HepG2 (cell line): Measurements from ENCODE around the gene EXOSC7. TPM values are rescaled to one million over a fixed set of nuclear protein-coding genes. Genes with fewer than 3 reads are reported as not detected.

Source experiments
- ATAC-seq: fragments of 200-7000 bp; cut with Tn5 transposase; 3 replicates; pipeline ENCODE4 v1.9.1; 2020; ENCODE audit warnings: mild to moderate bottlenecking, moderate library complexity
- BruUV-seq: library from RNA; stranded (reverse); fragments of 400-500 nt; replicated peaks from 2 replicates; lab custom pipeline; 2021; lab: Mats Ljungman, UMichigan
- CTCF ChIA-PET: fragments of 300-600 bp; formaldehyde crosslinking; extraction: SDS; loops from one replicate; lab custom pipeline; 2021; ENCODE audit warnings: low total read pairs, inconsistent platforms, low intra/inter-chr PET ratio; lab: Yijun Ruan, JAX
- POLR2A ChIA-PET: fragments of 350-600 bp; sonication (Branson Sonifier 250); formaldehyde crosslinking; loops from one replicate; lab custom pipeline; 2020; ENCODE audit warnings: antibody characterized with exemption, inconsistent platforms; lab: Yijun Ruan, JAX
- DNase-seq: peaks from one replicate; pipeline ENCODE4 v3.0.0-alpha.2; 2015; ENCODE audit warnings: low spot score
- FAIRE-seq: peaks from 3 replicates; lab custom pipeline; 2011; peaks lifted over from hg19 to GRCh38; lab: Jason Lieb, UNC
- H2AFZ ChIP-seq: one replicate; pipeline ENCODE4 v1.6.1; 2011; ENCODE audit warnings: low read length, inconsistent platforms
- H3K27ac ChIP-seq: fragments of 300-600 bp; 3 replicates; pipeline ENCODE4 v1.8.0; 2011; ENCODE audit warnings: mixed run types, mild to moderate bottlenecking, mixed read lengths, low read length, inconsistent platforms; ENCODE audit not compliant: insufficient read depth; ENCODE audit errors: extremely low read length
- H3K27me3 ChIP-seq, 2 experiments: fragments of 200-600 bp in 1 of 2; 2 replicates in 1 of 2; 3 replicates in 1 of 2; pipeline versions ENCODE4 v1.6.0 to v1.8.0; 2011; ENCODE audit warnings: low read length in 2 of 2, mild to moderate bottlenecking in 2 of 2, moderate library complexity in 2 of 2, inconsistent platforms in 1 of 2; ENCODE audit not compliant: insufficient read depth in 2 of 2, control insufficient read depth in 1 of 2
- H3K36me3 ChIP-seq, 2 experiments: fragments of 200-600 bp in 1 of 2; replicated peaks in 1 of 2; 2 replicates in 1 of 2; 3 replicates in 1 of 2; pipeline versions ENCODE4 v1.5.1 to v1.8.0; 2011; ENCODE audit warnings: low read length in 2 of 2, inconsistent platforms in 1 of 2; ENCODE audit not compliant: insufficient read depth in 2 of 2, control insufficient read depth in 1 of 2
- H3K4me1 ChIP-seq: 2 replicates; pipeline ENCODE4 v1.5.1; 2012; ENCODE audit warnings: low read length, inconsistent platforms; ENCODE audit not compliant: insufficient read depth
- H3K4me2 ChIP-seq: 2 replicates; pipeline ENCODE4 v1.6.0; 2011; ENCODE audit warnings: low read depth, low read length, inconsistent platforms
- H3K4me3 ChIP-seq, 3 experiments: fragments of 200-600 bp in 1 of 3; sonication (generic), shearing (Covaris generic) in 1 of 3; replicated peaks in 1 of 3; 2 replicates each; pipeline ENCODE4 v1.5.1; 2011 to 2016; ENCODE audit warnings: low read length in 3 of 3, inconsistent platforms in 2 of 3, low read depth in 2 of 3, mild to moderate bottlenecking in 2 of 3, control low read depth in 1 of 3, mixed read lengths in 1 of 3; ENCODE audit not compliant: insufficient read depth in 1 of 3
- H3K79me2 ChIP-seq: one replicate; pipeline ENCODE4 v1.6.1; 2011; ENCODE audit warnings: low read length, inconsistent platforms; ENCODE audit not compliant: insufficient read depth
- H3K9ac ChIP-seq: 2 replicates; pipeline ENCODE4 v1.6.0; 2011; ENCODE audit warnings: mild to moderate bottlenecking, low read depth, low read length, inconsistent platforms; ENCODE audit not compliant: insufficient read depth
- H3K9me3 ChIP-seq: 2 replicates; pipeline ENCODE4 v1.5.1; 2012; ENCODE audit warnings: mild to moderate bottlenecking, low read length
- H4K20me1 ChIP-seq: 2 replicates; pipeline ENCODE4 v1.6.0; 2011; ENCODE audit warnings: inconsistent platforms, mild to moderate bottlenecking, low read length, moderate library complexity; ENCODE audit not compliant: insufficient read depth
- DZIP1 ChIP-seq: sonication (generic); formaldehyde crosslinking; IDR thresholded peaks from 2 replicates; pipeline ENCODE4 v1.5.0; 2020; ENCODE audit warnings: mild to moderate bottlenecking, missing genetic modification reagents
- HMGA1 ChIP-seq: sonication (generic); formaldehyde crosslinking; conservative IDR thresholded peaks from 2 replicates; pipeline ENCODE4 v1.4.0; 2020; ENCODE audit warnings: missing genetic modification reagents
- HOXA3 ChIP-seq: sonication (generic); formaldehyde crosslinking; IDR thresholded peaks from 2 replicates; pipeline ENCODE4 v1.5.0; 2020; ENCODE audit warnings: missing genetic modification reagents
- KAT2B ChIP-seq: fragments of 150-350 bp; IDR thresholded peaks from 2 replicates; pipeline ENCODE4 v1.6.1; 2014; ENCODE audit warnings: low read depth, low read length, borderline replicate concordance
- KMT2B ChIP-seq: IDR thresholded peaks from 2 replicates; pipeline ENCODE4 v1.6.1; 2016; ENCODE audit warnings: missing genetic modification reagents, missing compliant biosample characterization
- NBN ChIP-seq: fragments of 450-650 bp; conservative IDR thresholded peaks from 2 replicates; pipeline ENCODE4 v1.6.1; 2017
- NFE2L2 ChIP-seq: fragments of 150-350 bp; IDR thresholded peaks from 2 replicates; pipeline ENCODE4 v1.6.1; 2014; ENCODE audit warnings: low read length
- RARG ChIP-seq: sonication (generic); formaldehyde crosslinking; IDR thresholded peaks from 2 replicates; pipeline ENCODE4 v1.4.0; 2020; ENCODE audit warnings: low read depth, mild to moderate bottlenecking, missing genetic modification reagents
- SAFB2 ChIP-seq: sonication (generic); formaldehyde crosslinking; IDR thresholded peaks from 2 replicates; pipeline ENCODE4 v1.5.1; 2020; ENCODE audit warnings: missing genetic modification reagents, low read depth, mild to moderate bottlenecking, borderline replicate concordance
- SIX1 ChIP-seq: sonication (generic); formaldehyde crosslinking; IDR thresholded peaks from 2 replicates; pipeline ENCODE4 v1.4.0; 2020; ENCODE audit warnings: missing genetic modification reagents, borderline replicate concordance
- TERF1 ChIP-seq: sonication (generic); formaldehyde crosslinking; IDR thresholded peaks from 2 replicates; pipeline ENCODE4 v1.8.0; 2022; ENCODE audit warnings: mild to moderate bottlenecking, missing genetic modification reagents, moderate library complexity
- ZBTB34 ChIP-seq: sonication (generic); formaldehyde crosslinking; IDR thresholded peaks from 2 replicates; pipeline ENCODE4 v1.8.0; 2022; ENCODE audit warnings: mild to moderate bottlenecking, missing genetic modification reagents
- ZHX1 ChIP-seq: sonication (generic); formaldehyde crosslinking; IDR thresholded peaks from 2 replicates; pipeline ENCODE4 v1.8.1; 2022; ENCODE audit warnings: low read depth, mild to moderate bottlenecking, missing genetic modification reagents
- ZNF629 ChIP-seq: sonication (generic); formaldehyde crosslinking; conservative IDR thresholded peaks from 2 replicates; pipeline ENCODE4 v1.5.0; 2020; ENCODE audit warnings: missing genetic modification reagents
- WGBS: methylation state at CpG from one replicate; pipeline ENCODE4 v1.1.6; 2017; ENCODE audit warnings: low lambda C conversion rate; 5-methylcytosine and 5-hydroxymethylcytosine counted together
- in situ Hi-C: cut with HindIII; loops from 2 replicates; pipeline ENCODE4 v1.10.0; 2017; ENCODE audit warnings: low pct_unique_long_range_greater_than_20kb; ENCODE audit not compliant: extremely low pct_ligation_motif_present
- intact Hi-C: fragments of 100-400 bp; cut with micrococcal nuclease; formaldehyde crosslinking; loops from one replicate; pipeline ENCODE4 v1.10.0; 2022; ENCODE audit not compliant: unreplicated experiment
- polyA plus RNA-seq, 8 experiments: library from polyadenylated mRNA; depleted of rRNA in 3 of 8; stranded (reverse) in 7 of 8; unstranded in 1 of 8; fragments of >200 nt; fragmentation: Illumina TruSeq in 4 of 8; extraction: Trizol in 4 of 8; gene quantifications; 2 replicates each; pipeline versions ENCODE4 v1.2.1 to v1.2.3, GENCODE V29; 2011 to 2016; ENCODE audit warnings: low read depth in 4 of 8, missing spikeins in 1 of 8, mixed read lengths in 1 of 8; ENCODE audit not compliant: insufficient read depth in 1 of 8
- total RNA-seq, 5 experiments: library from RNA; depleted of rRNA; stranded (reverse); fragments of >200 nt; fragmentation: Illumina TruSeq; extraction: Trizol; gene quantifications; 2 replicates each; pipeline ENCODE4 v1.2.3, GENCODE V29; 2016; ENCODE audit warnings: low read depth in 1 of 5

Gene EXOSC7
- total and polyA plus RNA-seq, 2 of the 13 experiments (the other 11 are each of a cell fraction or from before 2014, with no cell fraction given), result 68.3 to 74.7 TPM

- TF ChIP-seq ZBTB34 (no peak), NFE2L2 (no peak)
These were observed 5.7 kb downstream of the EXOSC7 start (continued) for GRCh38 chr3:44981751-44982150.

GRCh38 chr3:44982817-44983216 is 6.8 kb downstream of the EXOSC7 start:
- no peaks in the 10 kb centered on the region for H3K9me3 ChIP-seq
- 89% methylated on average over 3 of the region's 3 CpGs for WGBS
- peaks cover 80% of the 10 kb centered on the region for H3K79me2 ChIP-seq
- in situ Hi-C loops, result no loop called here
- no peak overlapping the region for H3K9ac ChIP-seq
- no peak for DNase-seq
- no peak for ATAC-seq
- ChIA-PET POLR2A (no interaction called here), CTCF (no interaction called here)
- intact Hi-C loops, result no loop called here
- H3K27ac ChIP-seq, result no peak overlapping the region
- H4K20me1 ChIP-seq, result peaks cover 11% of the 10 kb centered on the region; the same call in 1 of the 2 replicates
- H2AFZ ChIP-seq, result no peak overlapping the region
- peaks cover 55% of the 10 kb centered on the region for H3K4me1 ChIP-seq
- no peak for FAIRE-seq
- no TSS peak for BruUV-seq
- H3K4me3 ChIP-seq, result no peak overlapping the region
- no peaks in the 10 kb centered on the region for H3K27me3 ChIP-seq
- no peak overlapping the region for H3K4me2 ChIP-seq
- peaks cover 2 to 5% of the 10 kb centered on the region in 2 experiments; a peak in 3 of 5 replicates for H3K36me3 ChIP-seq
- TF ChIP-seq ZNF629 (CRISPR knock-in tag) (no peak), TERF1 (no peak), HMGA1 (CRISPR knock-in tag) (no peak), ZHX1 (no peak), SIX1 (CRISPR knock-in tag) (no peak), KAT2B (no peak), SAFB2 (CRISPR knock-in tag) (no peak), NBN (no peak), HOXA3 (CRISPR knock-in tag) (no peak), DZIP1 (CRISPR knock-in tag) (no peak), RARG (CRISPR knock-in tag) (no peak), KMT2B (CRISPR knock-in tag) (no peak)
